ENCODE measurements around the gene AP2A1. TPM values are rescaled to one million over a fixed set of nuclear protein-coding genes. Genes with fewer than 3 reads are reported as not detected.
"Not testable (repeated sequence)": the region's sequence is repeated elsewhere in the genome, so short reads cannot be mapped to it uniquely, and the experiment has no call there.

The AP2A1 gene
- polyA plus RNA-seq (2011; rRNA removed) (59.1 and 82.2 TPM in 2 replicates), polyA minus RNA-seq (2011; rRNA and poly(A)+ RNA removed) (96.8 and 122 TPM in 2 replicates)

DNA sequence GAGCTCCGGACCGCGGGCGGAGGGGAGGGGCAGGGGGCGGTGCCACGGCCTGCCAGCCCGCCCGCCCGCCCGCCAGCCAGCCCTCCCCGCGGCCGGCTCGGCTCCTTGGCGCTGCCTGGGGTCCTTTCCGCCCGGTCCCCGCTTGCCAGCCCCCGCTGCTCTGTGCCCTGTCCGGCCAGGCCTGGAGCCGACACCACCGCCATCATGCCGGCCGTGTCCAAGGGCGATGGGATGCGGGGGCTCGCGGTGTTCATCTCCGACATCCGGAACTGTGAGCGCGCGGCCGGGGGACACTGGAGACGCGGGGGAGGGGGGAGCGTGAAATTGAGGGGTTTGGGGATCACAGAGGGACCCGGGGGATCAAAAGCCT is at the start of gene AP2A1:
TSS of gene AP2A1 (plus strand) at position 72 of the 370 bp plus-strand sequence. CDS start at position 205, 133 bp downstream.
- Histone ChIP-seq H3K27me3 (ENCODE audit: control insufficient read depth, insufficient read depth, low read length) (no peaks in the 10 kb centered on the region), H3K9me3 (ENCODE audit: control insufficient read depth, insufficient read depth, low read length) (no peaks in the 10 kb centered on the region), H3K4me3 (ENCODE audit: low read depth, low read length) (peak within 1 kb of the TSS; percentile 85), H3K27ac (ENCODE audit: low read depth, low read length) (peak within 1 kb of the TSS; percentile 86)
- TF ChIP-seq, protein P1, sequence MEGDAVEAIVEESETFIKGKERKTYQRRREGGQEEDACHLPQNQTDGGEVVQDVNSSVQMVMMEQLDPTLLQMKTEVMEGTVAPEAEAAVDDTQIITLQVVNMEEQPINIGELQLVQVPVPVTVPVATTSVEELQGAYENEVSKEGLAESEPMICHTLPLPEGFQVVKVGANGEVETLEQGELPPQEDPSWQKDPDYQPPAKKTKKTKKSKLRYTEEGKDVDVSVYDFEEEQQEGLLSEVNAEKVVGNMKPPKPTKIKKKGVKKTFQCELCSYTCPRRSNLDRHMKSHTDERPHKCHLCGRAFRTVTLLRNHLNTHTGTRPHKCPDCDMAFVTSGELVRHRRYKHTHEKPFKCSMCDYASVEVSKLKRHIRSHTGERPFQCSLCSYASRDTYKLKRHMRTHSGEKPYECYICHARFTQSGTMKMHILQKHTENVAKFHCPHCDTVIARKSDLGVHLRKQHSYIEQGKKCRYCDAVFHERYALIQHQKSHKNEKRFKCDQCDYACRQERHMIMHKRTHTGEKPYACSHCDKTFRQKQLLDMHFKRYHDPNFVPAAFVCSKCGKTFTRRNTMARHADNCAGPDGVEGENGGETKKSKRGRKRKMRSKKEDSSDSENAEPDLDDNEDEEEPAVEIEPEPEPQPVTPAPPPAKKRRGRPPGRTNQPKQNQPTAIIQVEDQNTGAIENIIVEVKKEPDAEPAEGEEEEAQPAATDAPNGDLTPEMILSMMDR (IDR thresholded peaks at IDR 0.05; ENCODE audit: low read depth, low read length) = no peak
- ChIA-PET CTCF (interaction anchor here (1.6 kb wide), 1 partner anchor 86 kb away, joined by 4 read pairs; no protein-coding TSS in a partner anchor), POLR2A (interaction anchor here (0.5 to 1.6 kb wide), 6 partner anchors 20 to 478 kb away, joined by 3 to 6 read pairs (median 4); partner anchors contain the start of gene NOSIP)
- no peak for DNase-seq (ENCODE audit: low read depth, low spot score)

DNA sequence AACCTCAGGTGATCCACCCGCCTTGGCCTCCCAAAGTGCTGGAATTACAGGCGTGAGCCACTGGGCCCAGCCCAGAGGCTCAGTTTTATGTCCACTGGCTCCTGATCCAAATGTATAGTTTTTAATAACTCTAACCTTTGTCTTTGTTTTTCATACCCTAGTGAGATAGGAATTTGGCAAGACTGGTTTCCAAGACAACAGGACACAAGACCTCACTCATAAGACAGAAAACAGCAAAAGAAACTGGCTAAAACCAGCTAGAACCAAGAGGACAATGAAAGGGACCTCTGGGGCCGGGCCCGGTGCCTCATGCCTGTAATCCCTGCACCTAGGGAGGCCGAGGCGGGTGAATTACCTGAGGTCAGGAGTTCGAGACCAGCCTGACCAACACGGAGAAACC is 48.3 kb upstream of the AP2A1 start:
- H3K9me3 ChIP-seq (ENCODE audit: control insufficient read depth, insufficient read depth, low read length) = no peaks in the 10 kb centered on the region
- ChIA-PET POLR2A (no interaction called here), CTCF (interaction anchor here (1.0 to 1.2 kb wide), 2 partner anchors 18 to 42 kb away, joined by 4 read pairs; no protein-coding TSS in a partner anchor)
- no peak overlapping the region for H3K27ac ChIP-seq (ENCODE audit: low read depth, low read length)
- H3K4me3 ChIP-seq (ENCODE audit: low read depth, low read length) = no peak overlapping the region
- no peak for DNase-seq (ENCODE audit: low read depth, low spot score)
- TF ChIP-seq, protein P1 (IDR thresholded peaks at IDR 0.05; ENCODE audit: low read depth, low read length) = no peak
- H3K27me3 ChIP-seq (ENCODE audit: control insufficient read depth, insufficient read depth, low read length) = no peaks in the 10 kb centered on the region

DNA sequence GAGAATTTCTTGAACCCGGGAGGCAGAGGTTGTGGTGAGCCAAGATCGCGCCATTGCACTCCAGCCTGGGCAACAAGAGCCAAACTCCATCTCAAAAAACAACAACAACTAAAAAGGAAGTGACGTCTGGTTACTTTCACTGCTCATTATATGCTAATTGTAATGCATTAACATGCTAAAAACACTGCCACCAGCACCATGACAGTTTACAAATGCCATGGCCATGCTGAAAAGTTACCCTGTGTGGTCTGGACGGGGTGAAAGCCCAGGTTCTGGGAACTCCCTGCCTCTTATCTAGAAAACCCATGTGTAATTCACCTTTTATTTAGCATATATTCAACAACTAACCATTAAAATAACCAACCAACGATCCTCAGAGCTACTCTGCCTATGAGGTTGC is 47.8 kb upstream of the AP2A1 start:
- TF ChIP-seq, protein P1 (IDR thresholded peaks at IDR 0.05; ENCODE audit: low read depth, low read length) = no peak
- no peak overlapping the region for H3K4me3 ChIP-seq (ENCODE audit: low read depth, low read length)
- POLR2A ChIA-PET = no interaction called here
- CTCF ChIA-PET = no interaction called here
- no peak overlapping the region for H3K27ac ChIP-seq (ENCODE audit: low read depth, low read length)
- DNase-seq (ENCODE audit: low read depth, low spot score) = no peak
- H3K9me3 ChIP-seq (ENCODE audit: control insufficient read depth, insufficient read depth, low read length) = no peaks in the 10 kb centered on the region
- no peaks in the 10 kb centered on the region for H3K27me3 ChIP-seq (ENCODE audit: control insufficient read depth, insufficient read depth, low read length)

DNA sequence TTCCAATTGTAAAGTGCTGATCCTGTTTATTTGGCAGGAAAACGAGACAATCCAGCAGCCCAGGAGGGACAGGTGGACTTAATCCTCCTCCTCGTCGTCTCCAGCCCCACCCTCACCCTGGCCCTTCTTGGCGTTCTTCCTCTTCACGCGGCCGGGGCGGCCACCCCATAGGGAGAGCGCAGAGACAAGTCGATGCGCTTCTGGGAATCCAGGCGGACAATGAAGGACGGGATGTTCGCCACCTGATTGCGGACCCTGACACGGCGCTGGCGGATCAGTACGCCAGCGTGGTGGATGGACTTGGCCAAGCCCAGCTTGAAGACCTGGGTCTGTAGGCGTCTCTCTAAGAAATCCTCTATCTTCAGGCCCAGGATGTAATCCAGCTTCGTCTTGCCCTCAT is 47.4 kb upstream of the AP2A1 start:
- H3K27me3 ChIP-seq (ENCODE audit: control insufficient read depth, insufficient read depth, low read length); H3K9me3 ChIP-seq (ENCODE audit: control insufficient read depth, insufficient read depth, low read length); DNase-seq (ENCODE audit: low read depth, low spot score); H3K4me3 ChIP-seq (ENCODE audit: low read depth, low read length); H3K27ac ChIP-seq (ENCODE audit: low read depth, low read length): not testable (repeated sequence)
- ChIA-PET CTCF (interaction anchor here (0.6 kb wide), 2 partner anchors 47 kb away, joined by 3 read pairs; no protein-coding TSS in a partner anchor), POLR2A (interaction anchor here (0.6 kb wide), 1 partner anchor 54 kb away, joined by 4 read pairs; no protein-coding TSS in a partner anchor)

DNA sequence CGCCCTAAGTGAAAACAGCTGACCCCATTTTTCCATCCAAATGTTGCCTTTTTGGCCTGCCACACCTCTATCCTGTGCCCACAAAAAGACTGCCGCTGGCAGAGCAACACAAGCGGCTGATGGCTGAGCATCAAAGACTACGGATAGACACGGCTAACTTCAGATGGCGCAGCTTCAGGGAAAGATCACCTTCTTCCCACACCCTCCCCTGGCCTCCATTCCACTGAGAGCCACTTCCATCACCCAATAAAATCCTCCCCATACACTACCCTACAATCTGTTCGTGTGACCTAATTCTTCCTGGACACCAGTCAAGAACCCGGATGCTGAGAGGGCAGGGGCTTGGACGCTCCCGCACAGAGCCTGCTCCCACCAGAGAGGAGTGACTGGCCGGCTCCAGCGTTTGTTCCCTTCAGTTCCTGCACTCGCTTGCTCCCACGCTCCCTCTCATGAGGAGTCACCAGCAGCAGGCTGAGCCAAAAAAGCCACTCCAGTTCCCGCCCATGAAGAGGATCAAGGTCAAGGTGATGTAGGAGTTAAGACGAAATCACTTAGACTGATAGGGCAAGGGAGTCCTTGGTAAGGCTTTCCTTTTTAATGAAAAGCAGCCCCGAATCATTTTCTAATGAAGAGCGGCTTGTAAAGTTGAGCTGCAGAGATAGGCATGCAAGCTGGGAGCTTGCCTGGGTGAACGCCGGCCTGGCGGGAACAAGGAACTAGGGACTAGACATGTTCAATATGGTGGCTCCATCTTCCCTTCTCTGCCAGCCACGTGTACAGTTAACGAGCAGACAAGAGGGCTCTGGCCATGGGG is 39.4 kb upstream of the AP2A1 start:
- Histone ChIP-seq H3K27me3 (ENCODE audit: control insufficient read depth, insufficient read depth, low read length) (no peaks in the 10 kb centered on the region), H3K27ac (ENCODE audit: low read depth, low read length) (peak overlapping the region; percentile 39), H3K9me3 (ENCODE audit: control insufficient read depth, insufficient read depth, low read length) (no peaks in the 10 kb centered on the region), H3K4me3 (ENCODE audit: low read depth, low read length) (no peak overlapping the region)
- TF ChIP-seq, protein P1 (IDR thresholded peaks at IDR 0.05; ENCODE audit: low read depth, low read length) = no peak
- POLR2A ChIA-PET = no interaction called here
- CTCF ChIA-PET = interaction anchor here (0.6 to 1.4 kb wide), 3 partner anchors 10 to 67 kb away, joined by 3 to 9 read pairs (median 3); no protein-coding TSS in a partner anchor
- DNase-seq (ENCODE audit: low read depth, low spot score) = no peak
